HG02642 (cell line): ENCODE results near the gene SLC38A4.
A peak's percentile ranks its signal among the peaks of the same experiment; 100 is the strongest.

Experiments used
- ATAC-seq: cut with Tn5 transposase; IDR thresholded peaks from one replicate; pipeline ENCODE4 v1.9.1; 2021; ENCODE audit warnings: mild to moderate bottlenecking; ENCODE audit not compliant: unreplicated experiment, poor library complexity

The SLC38A4 gene

DNA sequence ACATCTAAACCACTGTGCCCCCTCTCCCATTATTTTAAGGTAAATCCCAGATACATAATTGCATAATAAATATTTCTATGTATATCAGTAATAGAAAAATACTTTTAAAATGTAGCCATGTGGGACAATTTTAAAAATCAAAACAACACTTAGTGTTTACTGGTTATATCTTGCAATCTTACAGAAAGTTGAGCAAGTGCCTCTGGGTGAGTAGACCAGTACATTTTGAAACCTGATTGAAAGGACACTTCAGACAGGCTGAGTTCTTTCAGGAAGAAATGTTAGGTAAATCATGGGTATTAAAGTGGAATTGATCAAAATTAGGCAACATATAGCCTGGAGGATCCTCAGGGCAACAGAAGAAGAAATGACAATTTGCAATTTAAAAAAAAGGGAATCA is 7.2 kb downstream of the SLC38A4 start:
- no peak for ATAC-seq

DNA sequence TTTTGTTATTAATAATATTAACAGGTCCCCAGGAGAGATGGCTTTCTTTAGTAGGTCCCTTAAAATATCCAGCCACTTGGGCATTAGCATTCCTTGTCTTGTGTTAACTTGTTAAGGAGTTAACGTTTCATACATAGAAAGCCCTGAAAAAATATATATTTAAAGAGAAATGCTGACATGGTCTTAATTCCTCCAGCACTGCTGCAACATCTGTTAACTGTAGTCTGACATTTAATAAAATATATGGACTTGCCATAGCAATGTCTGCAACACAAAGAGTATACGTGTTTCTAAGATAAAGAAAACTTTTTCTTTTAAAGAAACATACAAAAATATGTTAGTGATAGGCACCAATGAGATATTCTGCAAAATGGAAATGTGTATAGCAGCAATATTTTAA is 10.0 kb downstream of the SLC38A4 start:
- no peak for ATAC-seq

DNA sequence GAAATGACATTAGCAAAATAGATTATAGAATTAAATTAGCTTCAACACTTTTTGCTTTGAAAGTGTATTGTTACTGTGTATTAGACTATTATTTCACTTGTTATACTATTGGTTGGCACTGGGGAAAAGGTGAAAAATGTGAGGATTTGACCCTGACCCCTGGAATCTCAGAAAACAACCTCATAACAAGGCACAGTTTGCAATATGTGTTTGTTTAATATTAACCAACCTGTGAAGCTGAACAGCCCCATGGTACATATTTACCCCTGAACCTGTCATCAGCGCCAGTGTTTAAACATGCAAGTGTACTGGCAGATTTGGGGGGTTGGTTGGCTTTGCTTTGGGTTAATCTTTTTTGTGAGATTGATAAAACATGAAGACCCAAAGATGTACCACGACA is 11.7 kb downstream of the SLC38A4 start:
- no peak for ATAC-seq

DNA sequence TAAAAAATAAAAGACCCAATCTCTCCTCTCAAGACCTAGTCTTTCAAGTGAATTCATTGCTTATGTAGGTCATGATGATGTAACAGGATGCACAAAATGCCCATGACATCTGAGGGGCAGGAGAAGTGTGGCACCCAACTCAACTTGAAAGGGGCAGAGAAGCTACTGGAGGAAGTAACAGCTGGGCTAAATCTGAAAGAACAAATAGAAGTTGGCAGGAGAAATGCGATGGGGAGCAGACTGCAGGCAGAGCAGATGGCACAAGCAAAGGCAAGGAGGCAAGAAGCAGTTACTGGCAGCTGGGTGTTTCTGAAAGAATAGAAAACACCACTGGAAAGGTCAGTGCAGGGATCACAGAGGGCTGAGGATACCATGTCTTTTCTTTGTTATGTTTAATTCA is 14.6 kb downstream of the SLC38A4 start:
- ATAC-seq: no peak

DNA sequence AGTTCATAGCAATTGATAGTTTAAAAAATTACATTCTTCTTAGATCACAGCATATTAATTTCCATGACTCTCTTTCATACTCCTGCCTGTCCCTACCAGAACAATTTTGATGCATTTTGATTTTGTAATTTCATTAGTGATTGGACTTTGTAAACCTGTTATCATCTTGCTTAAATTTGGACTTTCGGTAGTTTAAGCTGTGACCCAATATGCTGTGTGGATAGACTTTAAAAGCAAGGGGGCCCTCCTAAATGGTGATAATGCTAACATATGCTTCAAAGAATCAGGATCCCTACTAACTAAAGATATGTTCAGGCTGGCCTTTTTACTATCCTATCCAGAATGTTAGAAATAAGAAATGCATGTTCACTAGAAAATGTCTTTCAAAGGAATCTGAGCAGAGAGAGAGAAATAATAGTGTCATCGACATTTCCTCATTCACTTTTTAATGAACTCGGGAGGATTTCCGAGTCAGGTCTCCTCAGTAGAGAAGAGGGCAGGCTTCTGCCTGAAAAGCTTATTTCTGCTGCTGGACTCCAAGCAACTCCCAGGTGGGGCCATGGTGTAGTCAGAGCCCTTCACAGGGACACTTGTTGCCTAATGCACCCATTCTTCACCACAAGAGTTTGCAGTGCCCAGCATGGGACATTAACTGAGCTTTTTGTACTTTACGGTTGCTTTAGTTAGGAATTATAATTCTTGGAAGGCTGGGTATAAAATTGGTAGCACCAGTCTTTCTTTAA is 16.7 kb downstream of the SLC38A4 start:
- no peak for ATAC-seq

DNA sequence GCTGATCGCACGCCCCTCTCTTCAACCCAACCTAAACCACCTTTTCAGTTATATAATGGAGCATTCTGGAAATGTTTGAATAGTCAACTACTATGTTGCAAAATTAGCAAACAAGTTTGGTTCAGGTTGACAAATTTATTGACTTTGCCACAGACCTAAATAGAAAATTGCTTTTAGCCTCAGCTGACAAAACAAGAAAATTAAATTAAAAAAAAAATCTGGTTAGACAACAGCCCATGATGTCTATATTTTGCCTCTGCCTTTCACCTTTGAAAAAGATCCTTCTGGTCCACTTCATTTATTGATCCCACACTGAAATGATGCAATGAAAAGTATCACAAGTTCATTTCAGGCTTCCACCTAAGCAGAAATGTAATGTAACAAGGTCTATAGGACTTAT is 17.5 kb downstream of the SLC38A4 start:
- no peak for ATAC-seq

DNA sequence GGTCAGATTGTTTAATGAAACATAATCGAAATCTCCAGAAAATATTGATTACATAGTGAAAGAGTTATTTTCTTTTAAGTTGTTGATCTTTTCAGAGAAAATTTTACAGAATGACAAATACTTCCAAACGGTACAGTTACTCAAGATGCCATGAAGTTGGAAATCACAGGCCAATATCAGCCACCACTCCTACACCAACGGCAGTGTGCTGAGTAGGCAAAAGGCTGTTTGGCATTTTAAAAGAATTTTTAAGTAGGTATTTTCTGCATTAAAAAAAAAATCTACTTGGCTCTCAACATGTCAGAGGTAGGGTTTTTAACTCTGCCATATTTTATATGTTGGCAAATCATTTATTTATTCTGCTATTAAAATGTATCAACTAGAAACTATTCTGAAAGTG is 21.7 kb downstream of the SLC38A4 start:
- no peak for ATAC-seq

DNA sequence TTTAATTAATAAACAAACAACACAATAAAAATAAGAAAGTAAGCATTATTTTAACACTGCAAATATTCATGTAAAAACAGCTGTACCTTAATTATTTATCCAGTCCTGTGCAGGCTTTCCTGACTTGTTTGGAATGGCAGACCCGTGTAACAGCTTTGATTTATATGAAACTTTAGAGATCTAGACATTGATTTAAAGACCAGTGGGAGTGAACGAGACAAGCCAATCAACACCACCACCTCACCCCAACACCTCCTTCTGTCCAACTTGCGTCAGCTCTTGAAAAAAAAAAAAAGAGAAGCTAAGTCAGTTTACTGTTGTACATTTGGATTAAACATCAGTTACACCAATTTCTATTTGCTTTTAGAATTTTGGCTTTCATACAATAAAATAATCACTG is 22.3 kb downstream of the SLC38A4 start:
- no peak for ATAC-seq

DNA sequence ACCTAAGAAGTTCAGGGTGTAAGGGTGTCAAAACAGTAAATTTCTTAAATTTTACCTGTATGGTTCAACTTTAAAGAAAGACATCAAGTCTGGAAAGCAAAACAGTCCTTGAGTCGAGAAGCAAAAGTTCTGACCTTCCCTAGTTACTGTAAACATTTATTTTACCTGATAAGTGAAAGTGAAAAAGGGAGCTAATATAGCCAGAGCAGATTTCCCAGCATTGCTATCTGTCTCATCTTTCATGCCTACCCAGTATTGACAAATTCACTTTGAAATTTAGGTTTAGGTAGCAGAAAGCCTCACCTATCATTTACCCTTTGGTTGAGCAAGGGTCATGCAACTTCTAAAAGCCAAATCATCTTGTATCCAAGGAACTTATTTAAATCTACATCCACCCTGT is 24.5 kb downstream of the SLC38A4 start:
- no peak for ATAC-seq

DNA sequence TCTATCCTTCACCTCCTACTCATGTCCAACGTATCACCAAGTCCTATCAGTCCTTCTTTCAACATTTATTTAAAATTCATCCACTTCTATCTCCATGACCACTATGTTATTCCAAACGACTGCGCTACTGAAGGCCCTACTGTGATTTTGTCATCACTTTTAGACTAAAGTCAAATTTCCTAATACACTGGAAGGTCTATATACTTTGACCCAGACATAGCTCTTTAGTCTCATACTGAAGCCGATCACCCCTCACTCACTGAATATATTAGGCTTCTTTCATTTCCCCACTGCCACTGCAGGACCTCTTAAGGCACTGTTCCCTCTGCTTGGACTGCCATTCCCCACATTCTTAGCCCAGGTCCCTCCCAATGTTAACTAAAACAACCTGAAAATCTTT is 25.6 kb downstream of the SLC38A4 start:
- no peak for ATAC-seq

DNA sequence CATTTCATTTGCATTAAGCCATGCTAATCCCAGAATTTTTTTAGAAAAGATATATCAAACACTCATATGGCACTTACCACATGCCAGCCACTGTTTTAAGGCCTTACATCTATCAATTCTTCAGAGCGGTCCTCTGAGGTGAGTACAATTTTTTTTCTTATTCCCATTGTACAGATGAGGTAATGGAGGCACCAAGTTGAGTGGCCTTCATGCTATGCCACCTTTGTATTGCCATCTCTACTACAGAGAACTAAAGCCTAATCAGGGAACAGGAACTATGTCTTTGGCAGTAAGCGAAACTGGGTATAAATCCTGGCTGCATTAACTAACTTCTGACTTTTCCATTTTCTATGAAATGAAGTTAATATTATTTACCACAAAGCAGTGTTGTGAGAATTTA is 27.1 kb downstream of the SLC38A4 start:
- no peak for ATAC-seq

DNA sequence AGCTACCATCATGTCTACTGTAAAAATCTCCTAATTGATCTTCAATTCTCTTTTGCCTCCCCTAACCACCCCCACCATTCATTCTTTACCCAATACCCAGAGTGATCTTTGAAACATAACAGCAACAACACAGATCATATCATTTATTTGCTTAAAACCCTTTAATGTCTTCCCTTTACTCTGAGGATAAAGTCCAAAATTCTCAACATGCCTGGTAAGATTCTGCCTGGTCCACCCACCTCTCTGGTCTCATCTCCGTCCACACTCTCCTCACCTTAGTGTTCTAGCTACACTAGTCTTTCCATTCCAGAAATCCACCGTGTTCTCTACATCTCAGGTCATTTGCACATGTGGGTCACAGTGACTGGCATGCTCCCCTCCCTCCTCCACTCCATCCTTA is 27.7 kb downstream of the SLC38A4 start:
- ATAC-seq: no peak

DNA sequence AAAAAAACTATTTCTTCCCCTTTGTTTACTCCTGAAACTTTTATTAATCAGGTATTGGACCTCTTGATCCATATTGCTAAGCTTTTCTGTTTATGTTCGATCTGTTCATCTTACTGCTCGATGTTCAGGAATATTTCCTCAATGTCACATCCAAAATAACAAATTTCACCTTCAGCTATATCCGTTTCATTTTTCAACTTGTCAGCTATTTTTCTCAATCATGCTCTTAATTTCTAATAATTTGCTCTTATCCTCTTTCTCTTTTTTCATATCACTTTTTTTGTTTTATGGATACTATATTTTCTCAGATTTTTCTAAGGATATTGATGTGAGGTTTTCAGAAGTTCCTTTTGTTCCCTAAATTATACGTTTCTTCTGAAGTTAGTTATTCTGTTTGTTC is 29.8 kb downstream of the SLC38A4 start:
- ATAC-seq: no peak

DNA sequence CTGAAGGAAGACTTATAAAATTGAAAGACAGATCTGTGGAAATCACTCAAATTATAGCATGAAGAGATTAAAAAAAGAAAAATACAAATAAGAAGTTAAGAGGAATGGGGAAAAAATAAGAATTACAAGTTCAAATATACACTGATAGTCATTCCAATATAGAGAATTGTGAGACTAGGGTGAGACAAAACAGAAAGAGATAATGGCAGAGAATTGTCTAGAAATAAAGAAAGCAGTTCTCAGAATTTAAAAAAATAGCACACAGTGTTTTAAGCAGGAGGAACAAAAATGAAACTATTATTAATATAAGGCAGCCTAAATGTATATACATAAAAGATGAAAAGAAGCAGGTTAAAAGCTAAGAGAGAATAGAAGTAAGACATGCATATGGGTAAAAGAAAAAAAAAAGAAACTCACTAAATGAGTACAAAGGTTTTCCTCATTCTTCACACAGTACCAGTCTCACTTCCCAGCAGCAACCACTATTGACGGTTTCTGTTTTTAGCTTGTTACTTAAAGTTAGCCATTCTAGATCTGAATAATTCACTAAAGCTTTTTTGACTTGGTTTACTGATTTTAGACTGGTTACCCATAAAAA is 31.1 kb downstream of the SLC38A4 start:
- peak; percentile 75 for ATAC-seq

DNA sequence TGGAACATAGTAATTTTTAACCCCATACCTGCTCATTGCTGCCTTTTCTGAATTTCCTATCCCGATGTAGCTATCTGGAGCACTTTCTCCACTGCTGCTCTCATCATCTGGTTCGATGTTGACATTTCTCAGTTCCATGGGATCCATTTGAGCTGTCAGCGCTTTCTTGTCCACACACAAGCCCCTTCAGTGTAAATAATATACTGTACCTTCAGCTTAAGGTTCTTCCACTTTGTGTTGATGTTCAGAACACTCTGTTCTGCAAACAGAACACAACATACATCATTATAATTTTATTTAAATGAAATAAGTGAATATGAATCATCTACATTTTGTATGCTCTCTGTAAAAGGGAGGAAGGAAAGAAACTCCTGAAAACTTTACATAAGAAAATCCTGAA is 32.9 kb downstream of the SLC38A4 start:
- ATAC-seq: no peak

DNA sequence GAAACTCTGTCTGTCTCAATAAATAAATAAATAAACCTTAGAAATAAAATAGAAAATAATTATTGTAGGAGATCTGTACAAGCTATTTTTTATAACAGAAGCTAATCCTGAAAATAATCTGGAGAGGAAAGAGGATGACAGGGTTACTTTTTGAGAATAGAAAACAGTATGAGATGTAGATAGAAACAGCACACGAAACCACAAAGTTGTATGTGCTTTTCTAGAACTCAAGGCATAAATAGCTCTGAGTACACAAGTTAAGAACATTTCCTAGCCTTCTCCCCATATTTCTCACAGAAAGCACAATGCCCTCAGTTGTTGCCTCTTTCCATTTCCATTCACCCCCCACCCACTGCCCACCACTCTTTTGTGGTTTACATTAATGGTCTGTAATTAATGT is 35.7 kb downstream of the SLC38A4 start:
- no peak for ATAC-seq

DNA sequence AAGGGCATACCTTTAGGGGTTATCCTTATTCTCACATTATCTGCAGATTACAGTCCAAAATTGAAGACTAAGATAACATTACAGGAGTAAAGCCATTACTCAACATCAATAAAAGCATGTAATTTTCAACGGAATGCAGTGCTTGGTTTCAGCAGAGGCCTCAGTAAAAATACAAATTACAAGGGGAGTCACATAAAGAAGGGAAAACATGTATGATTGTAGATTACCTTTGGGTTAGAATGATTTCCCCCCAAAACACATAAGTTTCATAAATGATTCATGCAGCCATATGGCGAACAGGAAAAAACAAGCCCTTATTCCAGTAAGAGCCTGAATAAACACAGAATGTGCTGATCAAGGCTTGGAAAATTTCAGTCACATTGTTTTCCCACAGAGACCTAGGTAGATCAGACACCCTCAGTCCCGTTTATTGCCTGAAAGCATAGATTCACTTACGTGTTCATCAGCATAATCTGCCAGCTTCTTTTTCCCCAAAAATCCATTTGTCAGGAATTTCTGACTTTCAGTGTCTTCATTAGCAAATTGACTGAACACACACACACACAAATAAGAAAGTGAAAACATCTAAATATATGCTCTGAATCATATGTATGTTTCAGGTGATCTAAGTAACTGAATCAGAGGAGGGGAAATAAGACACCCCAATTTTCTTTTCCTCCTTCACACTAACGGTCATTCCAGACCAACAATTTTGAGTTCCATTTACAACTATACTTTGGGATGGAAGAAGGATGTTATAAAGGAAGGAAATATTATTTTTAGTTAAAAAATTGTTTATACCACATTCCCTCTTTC is 37.5 kb downstream of the SLC38A4 start:
- no peak for ATAC-seq

DNA sequence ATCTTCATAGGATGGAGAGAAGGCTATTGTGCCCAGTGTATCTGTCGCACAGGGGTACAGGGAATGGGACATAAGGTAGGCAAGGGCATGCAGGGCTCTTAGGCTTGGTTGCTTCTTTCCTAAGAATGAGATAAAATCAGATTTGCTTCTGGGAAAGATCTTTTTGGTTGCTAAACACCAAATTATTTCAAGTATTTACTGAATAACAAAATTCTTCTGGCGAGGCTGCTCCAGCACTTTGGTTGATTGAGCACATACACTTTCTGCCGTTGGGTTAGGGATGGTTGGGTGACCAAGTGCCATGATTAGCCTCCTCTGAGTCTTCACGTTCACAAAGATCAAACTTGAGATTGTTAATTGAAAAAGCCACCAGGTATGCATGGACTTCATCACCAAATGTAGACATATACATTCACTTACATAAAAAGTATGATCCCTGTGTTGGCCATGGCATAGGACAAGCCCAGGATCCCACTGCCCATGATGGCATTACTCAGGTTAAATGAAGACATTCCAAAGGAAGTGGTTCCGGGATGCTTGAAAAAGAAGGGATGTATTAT is 38.2 kb downstream of the SLC38A4 start:
- no peak for ATAC-seq

DNA sequence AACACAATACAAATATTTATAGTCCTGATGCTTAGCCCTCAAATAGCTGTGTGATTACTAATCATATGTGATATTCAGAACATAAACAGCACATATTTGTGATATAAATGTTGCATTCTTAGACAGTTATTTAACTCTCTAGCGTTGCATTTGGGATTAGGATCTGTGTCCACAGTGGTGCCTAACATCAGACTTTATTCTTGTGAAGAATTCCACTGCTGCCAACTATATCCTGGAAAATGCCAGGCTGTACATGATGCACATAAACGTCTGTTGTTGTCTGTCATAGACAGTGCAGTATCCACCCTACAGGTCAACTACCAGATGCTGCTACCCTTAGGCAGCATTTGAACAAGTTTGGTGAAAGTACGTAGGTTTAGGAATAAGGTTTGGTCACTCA is 39.0 kb downstream of the SLC38A4 start:
- ATAC-seq: no peak

DNA sequence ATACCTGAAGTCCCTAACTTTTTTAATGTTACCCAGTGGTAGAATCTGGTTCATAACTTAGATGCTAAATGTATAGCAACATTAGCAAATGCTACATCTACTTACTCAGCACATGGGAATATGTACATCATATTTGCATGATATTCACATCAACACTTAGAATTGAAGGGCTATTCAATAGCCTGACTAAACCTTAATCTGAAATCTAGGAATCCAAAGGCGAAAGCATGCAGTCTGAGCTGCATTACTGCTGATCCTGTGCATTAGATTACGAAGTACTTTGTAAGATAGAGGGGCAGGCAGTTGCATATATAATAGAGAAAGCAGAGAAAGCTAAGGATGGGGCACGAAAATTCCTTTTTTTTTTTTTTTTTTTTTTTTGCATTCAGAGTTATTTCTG is 40.4 kb downstream of the SLC38A4 start:
- ATAC-seq: no peak

DNA sequence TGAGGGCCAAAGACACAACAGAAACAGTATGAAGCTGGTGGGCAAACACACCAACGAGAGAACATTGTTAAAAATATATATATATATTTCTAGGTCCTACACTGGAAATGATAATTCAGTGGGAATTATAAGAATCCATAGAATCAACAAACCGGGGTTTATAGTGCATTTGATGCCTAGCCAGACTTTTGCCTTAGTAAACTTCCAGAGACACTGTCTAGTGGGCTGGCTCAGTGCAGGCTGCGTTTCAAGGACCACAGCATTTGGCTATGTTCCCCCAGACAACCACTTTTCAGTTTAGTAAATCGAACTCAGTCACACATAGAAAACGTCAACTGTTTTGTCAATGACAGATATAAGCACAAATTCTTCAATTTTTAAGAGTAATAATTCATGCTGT is 41.9 kb downstream of the SLC38A4 start:
- ATAC-seq: no peak
